Amniotic stem cell (primary cell): ENCODE data around the gene BEST1.
A peak's percentile ranks its signal among the peaks of the same experiment; 100 is the strongest.

Source experiments
- DNase-seq: peaks from one replicate; lab custom pipeline; 2025; lab: John Stamatoyannopoulos, UW

BEST1 gene

DNA sequence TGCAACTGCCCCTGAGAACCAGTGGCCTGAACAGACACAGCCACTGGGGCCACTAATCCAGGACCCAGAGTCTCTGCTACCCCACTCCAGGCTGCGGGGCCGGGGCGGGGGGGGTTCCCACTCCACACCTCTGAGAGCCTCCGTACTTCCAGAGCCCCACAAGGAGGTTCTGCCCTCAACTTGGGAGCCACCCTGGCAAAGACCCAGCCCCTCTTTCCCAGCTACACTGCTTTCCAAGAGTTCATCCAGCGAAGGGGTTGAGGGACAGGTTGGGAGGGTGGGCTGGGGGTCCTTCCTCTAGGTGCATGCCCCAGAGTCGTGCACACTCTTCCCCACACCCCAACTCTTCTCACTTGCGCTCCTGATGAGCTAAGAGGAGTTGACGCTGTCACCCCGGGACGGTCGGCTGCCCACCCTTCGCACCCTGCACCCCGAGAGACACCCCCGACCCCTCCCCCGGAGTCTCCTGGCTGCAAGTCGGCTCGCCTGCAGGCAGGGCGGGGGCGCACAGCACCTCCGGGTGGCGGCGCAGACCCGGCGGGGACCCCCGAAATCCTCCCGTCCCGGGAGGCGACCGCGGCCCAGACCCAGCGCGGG is 33.3 kb upstream of the BEST1 start:
- DNase-seq, result no peak

DNA sequence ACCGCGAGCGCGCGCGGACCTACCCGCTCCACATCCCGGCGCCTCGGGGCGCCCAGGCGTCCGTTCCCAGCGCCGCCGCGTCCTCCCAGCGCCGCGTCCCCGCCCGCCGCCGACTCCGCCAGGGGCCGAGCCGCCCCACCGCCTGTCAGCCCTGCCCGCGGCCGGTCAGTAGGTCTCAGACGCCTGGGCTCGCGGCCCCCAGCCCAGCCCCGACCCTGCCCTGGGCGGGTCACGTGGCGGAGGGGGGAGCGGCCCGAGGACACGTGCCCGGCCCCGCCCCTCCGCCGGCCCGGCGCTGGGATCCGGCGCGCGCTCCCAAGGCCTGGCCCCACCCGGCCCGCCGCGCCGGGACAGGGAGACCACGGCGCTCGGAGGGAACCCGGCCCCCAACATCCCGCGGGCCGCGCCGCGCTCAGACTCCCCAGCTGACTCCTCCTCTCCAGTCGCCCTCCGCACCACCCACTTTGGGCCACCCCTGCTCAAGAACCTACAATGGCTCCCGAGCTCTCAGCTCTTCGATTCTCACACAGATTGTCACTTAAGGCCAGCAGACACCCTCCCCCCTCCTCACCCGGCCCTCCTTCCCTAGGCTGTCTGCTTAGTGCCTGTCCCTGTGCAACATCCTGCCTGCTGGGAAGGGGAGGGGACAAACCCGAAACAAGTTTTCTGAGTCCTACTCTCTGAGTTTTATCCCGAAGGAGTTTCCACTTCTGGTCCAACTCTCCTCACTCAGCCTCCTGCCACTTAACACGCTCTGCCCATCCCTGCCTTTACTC is 32.6 kb upstream of the BEST1 start, which contains the start of gene RAB3IL1:
TSS of gene RAB3IL1 (minus strand) at position 233 of the 776 bp plus-strand sequence. CDS start at position 34, 199 bp downstream.
- peak; percentile 26 for DNase-seq

DNA sequence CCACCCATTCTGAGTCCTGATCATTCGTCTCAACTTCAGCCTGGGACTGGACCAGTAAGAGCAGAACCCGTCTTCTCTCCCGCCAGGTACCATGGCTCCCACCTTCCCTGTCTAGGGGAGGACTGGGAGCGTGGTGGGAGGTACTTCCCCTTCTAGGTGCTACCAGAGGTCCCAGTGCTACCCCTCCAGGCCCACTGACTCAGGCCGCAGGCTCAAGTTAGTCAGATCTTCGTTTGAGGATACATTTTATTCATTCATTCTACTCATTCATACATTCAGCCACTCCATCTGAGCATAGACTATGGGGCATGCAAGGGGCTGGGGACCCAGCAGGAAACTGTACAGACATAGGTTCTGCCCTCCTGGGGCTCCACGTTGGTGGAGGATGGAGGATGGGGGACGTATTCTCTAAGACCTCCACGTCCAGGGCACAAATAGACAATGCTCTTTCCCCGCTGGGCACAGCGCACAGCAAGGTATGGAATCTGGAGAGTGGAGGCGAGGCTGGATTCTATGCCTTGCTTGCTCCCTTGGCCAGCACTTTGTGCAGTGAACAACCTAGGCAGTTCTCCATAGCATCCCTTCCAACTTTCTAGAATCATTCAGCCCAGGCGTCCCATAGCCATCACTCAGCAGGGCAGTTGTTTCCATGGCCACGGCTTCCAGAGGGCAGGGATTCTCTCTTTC is 31.8 kb upstream of the BEST1 start:
- no peak for DNase-seq

DNA sequence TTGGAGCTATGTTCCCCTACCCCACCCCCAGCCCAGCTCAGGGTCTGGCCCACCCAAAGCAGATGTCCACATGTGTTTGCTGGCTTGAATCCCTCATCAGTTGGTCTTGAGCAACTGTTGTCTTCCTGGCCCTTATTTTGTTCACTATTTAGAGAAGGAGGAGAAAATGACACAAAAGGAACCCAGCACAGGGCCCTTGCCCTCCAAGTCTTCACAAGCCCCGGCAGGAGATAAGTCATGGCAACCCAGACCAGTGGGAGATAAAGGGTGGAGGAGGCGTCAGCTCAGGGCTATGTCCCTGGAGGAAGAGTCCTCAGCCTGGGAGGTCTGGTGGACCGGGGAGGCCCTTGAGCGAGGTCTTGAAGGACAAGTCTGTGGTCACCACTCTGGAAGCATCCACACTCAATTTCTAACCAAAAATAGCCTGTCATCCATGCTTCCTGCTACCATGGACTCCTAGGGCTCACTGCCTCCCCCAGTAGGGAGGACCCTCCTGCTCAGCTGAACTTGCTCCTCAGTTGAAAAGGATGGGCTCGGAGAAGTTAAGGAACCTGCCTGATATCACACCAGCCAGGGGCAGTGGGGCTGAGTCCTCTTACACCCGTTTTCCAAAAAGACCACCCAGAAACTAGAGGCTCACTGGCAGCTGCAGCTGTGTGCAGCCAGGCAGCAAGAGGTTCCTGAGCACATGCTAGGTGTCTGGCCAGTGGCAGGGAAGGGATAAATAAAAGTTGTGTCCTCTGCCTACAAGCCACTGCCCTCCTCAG is 31.0 kb upstream of the BEST1 start:
- no peak for DNase-seq

DNA sequence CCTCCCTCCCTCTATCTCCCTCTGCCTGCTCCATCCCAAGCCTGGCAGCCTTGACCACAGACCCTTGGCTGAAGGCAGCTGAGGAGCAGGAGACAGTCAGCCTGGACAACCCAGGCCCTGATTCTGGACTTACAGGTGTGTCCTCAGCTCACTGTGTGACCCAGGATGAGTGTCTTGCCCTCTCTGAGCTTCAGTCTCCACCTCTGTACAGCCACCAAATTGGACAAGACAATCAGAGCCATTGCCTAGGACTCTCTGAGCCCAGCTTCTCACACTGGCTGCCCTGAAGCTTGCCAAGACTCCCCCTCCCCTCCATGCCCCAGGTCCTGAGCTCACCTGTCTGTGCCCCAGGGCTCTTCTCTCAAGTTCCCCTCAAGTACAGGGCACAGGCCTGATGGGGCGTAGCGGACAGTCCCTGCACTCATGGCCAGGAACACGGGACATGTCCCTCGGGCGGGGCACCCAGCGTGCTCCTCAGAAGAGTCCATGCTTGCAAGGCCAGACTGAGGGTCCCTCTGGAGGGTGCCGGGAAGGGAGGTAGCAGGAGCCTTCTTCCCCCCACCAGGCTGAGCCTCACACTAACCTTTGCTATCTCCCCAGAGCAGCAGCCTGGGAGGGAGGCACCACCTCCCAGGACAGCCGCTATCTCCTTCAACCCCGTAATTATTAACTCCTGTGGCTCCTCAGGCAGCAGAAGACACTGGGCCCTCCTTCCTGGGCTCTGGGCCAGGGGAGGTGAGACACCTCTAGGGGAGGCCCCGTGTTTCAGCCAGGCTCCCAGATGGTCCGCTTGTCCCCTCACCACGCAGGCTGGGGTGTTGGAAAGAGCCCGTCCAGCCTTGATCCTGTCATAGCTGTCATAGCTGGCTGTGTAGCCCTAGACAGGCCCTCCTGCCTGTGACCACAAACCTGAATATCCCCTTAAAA is 30.2 kb upstream of the BEST1 start:
- DNase-seq, result no peak

DNA sequence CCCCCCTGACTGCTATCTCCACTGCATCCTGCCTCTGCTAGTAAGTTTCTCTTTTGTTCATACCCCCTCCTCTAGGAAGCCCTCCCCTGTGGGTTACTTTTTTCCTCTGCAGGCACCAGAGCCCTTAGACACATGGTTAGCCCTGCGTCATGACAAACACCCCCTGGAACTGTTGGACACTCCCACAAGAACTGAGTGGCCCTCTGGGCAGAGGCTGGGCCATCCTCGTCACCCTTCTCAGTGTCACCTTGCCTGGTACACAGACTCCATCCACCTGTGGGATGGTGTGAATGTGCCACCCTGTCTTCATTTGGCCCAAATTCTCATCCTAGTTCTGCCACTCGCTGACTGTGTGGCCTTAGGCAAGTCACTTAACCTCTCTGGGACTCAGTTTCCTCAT is 28.7 kb upstream of the BEST1 start:
- no peak for DNase-seq

- DNase-seq, result peak; percentile 21
These were observed 27.6 kb upstream of the BEST1 start for GRCh38 chr11:61922539-61922938.

DNA sequence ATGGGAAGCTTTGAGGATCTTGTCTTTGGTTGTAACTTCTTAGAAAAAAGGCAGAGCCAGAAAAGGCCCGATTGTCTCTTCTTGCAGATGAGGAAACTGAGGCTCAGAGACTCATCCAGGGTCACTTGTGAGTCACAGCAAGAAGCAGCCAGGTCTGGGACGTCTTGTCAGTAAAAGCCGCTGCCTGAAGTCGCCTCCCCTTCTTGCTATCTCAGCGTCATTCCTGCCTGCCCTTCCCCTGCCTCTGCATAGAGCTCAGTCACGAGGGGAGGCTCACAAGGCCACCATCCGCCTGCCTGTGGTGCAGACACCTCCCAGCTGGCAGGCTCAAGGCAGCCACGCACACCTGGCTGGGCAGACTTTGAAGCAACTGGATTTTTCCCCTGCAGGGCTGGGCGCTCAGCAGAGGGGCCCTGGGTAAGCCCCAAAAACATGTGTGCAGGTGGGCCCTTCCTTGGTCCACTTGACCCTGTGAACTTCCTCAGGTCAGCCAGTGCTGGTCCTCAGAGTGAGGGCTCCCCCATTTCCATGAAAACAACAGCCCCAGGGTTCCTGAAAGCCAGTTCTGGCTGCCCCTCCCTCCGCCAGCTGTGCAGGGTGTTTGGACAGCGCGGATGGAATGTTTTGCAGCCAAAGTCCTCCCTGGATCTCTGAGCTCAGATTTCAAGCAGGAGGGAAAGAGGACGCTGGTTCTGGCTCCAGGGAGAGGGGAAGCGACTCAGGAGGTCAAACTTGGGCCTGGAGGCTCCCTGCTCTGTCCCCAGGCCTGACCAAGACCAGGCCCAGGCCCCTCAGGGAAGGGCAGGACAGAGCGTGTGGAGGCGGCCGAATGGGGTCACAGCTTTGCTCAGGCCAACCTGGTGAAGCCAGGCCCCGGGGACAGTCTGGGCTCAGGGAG is 26.7 kb upstream of the BEST1 start:
- peak; percentile 23 for DNase-seq

- no peak for DNase-seq
These were observed 26.1 kb upstream of the BEST1 start for GRCh38 chr11:61924064-61924455.

- DNase-seq, result no peak
These were observed 24.4 kb upstream of the BEST1 start for GRCh38 chr11:61925736-61926135.

- no peak for DNase-seq
These were observed 23.9 kb upstream of the BEST1 start for GRCh38 chr11:61926235-61926634.

GRCh38 chr11:61927501-61927900 is 22.6 kb upstream of the BEST1 start:
- no peak for DNase-seq

DNA sequence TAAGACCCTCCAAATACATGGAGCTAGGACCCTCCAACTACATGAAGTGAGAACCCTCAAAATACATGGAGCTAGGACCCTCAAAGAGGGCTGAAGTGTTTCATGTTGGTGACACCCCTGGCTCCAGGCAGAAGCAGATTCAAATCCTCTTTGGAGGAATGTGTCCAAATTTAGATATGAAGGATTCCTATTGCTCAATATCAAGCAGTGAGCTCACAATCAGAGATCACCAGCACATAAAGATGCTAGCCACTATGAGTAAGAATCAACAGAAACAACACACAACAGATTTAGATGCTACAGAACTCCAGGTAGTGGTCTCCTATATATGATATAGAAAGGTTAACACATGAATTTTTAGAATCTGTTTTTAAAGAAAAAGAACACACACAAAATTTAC is 21.5 kb upstream of the BEST1 start:
- no peak for DNase-seq

DNA sequence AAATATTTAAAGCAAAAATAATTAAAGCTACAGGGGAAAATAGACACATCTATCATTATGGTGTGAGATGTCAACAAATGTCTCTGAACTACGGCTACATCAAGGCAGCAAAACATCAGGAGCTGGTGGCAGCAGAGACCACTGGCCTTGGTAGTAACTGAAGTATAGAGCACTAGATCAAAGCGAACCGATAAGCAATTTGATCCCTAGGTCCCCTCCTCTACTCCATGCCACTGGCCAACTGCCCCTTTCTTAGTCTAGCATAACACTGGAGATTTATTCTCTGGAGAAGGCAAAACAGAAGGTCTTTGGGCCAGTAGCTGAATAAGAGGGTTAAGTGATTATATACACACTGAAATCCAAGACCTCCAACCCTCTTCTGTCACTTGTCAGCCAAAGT is 19.2 kb upstream of the BEST1 start:
- no peak for DNase-seq

- DNase-seq, result no peak
These were observed 14.3 kb upstream of the BEST1 start for GRCh38 chr11:61935861-61936260.

GRCh38 chr11:61940466-61940865 is 9.7 kb upstream of the BEST1 start:
- DNase-seq, result no peak

- DNase-seq, result no peak
These were observed 5.0 kb upstream of the BEST1 start for GRCh38 chr11:61945191-61945590.

DNA sequence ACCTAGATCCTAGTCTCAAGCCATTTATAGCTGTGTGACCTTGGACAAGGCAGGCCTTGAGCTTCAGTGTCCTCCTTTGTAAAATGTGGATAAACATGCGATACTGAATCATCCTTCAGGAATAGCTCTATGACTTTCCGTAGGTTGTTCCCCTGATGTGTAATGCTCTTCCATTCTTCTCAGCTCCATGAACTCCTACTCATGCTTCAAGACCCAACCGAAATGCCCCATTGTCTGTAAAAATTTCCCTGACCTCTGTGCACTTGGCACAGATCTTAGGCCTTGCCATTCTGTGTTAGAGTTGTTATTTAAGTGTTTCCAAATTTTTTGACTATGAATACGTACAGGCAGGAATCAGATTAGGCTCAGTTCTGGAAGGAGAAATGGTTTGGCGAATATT is 3.3 kb upstream of the BEST1 start:
- no peak for DNase-seq

DNA sequence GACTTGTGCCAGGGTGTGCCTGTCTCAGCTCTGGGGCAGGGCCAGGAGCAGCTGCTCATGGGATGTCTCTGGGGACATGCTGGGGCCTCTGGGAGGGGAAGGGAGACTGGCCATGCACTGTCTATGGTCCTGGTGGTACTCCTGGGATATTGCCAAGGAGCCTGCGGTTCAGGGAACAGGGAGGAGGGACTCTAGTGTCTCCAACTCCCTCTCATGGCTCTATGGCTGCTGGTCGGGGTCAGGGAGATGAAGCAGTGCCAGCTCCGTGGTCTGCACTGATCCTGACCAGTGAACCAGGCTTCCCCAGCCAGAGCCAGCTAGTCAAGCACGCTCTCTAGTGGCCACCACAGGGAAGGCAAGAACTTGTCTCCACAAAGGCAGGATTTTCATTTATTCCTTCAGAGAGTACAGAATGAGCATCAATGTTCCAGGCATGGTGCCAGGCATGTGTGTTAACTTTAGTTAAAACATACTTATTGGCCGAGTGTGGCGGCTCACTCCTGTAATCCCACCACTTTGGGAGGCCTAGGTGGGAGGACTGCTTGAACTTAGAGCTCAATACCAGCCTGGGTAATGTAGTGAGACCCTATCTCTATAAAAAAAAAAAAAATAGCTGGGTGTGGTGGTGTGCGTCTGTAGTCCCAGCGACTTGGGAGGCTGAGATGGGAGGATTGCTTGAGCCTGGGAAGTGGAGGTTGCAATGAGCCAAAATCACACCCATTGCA is 2.5 kb upstream of the BEST1 start:
- peak; percentile 77 for DNase-seq

- DNase-seq, result no peak
These were observed 1.6 kb upstream of the BEST1 start for GRCh38 chr11:61948505-61948904.
